ENCODE data around the gene DCBLD2.
"Not testable (repeated sequence)": the region's sequence is repeated elsewhere in the genome, so short reads cannot be mapped to it uniquely, and the experiment has no call there.

DNA sequence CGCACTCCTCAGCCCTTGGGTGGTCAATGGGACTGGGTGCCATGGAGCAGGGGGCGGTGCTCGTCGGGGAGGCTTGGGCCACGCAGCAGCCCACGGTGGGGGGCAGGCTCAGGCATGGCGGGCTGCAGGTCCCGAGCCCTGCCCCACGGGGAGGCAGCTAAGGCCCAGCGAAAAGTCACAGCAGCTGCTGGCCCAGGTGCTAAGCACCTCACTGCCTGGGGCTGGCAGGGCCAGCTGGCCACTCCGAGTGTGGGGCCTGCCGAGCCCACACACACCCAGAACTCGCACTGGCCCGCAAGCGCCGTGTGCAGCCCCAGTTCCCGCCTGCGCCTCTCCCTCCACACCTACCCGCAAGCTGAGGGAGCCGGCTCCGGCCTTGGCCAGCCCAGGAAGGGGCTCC lies 43.5 kb downstream of the DCBLD2 start:
- TF ChIP-seq, protein P1, sequence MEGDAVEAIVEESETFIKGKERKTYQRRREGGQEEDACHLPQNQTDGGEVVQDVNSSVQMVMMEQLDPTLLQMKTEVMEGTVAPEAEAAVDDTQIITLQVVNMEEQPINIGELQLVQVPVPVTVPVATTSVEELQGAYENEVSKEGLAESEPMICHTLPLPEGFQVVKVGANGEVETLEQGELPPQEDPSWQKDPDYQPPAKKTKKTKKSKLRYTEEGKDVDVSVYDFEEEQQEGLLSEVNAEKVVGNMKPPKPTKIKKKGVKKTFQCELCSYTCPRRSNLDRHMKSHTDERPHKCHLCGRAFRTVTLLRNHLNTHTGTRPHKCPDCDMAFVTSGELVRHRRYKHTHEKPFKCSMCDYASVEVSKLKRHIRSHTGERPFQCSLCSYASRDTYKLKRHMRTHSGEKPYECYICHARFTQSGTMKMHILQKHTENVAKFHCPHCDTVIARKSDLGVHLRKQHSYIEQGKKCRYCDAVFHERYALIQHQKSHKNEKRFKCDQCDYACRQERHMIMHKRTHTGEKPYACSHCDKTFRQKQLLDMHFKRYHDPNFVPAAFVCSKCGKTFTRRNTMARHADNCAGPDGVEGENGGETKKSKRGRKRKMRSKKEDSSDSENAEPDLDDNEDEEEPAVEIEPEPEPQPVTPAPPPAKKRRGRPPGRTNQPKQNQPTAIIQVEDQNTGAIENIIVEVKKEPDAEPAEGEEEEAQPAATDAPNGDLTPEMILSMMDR (conservative IDR thresholded peaks at IDR 0.05) = not testable (repeated sequence)
- not testable (repeated sequence) for TF ChIP-seq EZH2 (IDR thresholded peaks at IDR 0.05; ENCODE audit: low read depth)
